DLD1 (cell line): ENCODE results near the gene SMURF1.
"Not testable (repeated sequence)": the region's sequence is repeated elsewhere in the genome, so short reads cannot be mapped to it uniquely, and the experiment has no call there.

Source experiments
- in situ Hi-C: cut with HindIII; loops from 2 replicates; pipeline ENCODE4 v1.10.0; 2017; ENCODE audit warnings: low sequenced_read_pairs

Gene SMURF1

GRCh38 chr7:99143853-99144672, at the start of gene SMURF1:
SMURF1 (minus strand) TSS chr7:99144108; CDS start chr7:99143780, 328 bp downstream.
- in situ Hi-C loops = no loop called here

DNA sequence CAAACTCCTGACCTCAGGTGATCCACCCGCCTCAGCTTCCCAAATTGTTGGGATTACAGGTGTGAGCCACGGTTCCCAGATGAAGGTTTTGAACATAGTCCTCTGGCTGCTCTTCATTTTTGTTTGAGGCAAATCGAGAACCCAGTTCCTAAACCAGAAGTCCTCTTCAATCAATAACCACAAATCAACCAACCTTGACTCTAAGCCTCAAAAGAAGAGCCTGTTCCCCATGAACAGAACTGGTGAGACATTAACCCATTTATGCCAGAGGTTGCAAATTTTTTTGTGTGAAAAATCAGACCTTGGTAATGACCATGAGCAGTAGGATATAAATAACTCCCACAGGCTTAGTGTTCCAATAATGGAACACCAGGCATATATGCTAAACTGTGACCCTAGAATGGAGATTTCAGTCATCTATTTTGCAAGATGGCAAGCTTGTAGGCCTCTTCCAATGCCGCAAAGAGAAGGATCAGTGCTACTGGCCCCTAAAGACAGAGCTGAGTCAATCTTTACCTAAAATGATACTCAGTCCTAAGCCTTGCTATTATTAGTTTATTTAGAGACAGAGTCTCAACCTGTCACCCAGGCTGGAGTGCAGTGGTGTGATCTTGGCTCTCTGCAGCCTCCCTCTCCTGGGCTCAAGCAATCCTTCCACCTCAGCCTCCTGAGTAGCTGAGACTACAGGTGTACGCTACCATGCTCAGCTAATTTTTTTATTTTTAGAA, 48.1 kb upstream of the SMURF1 start:
- in situ Hi-C loops = no loop called here

DNA sequence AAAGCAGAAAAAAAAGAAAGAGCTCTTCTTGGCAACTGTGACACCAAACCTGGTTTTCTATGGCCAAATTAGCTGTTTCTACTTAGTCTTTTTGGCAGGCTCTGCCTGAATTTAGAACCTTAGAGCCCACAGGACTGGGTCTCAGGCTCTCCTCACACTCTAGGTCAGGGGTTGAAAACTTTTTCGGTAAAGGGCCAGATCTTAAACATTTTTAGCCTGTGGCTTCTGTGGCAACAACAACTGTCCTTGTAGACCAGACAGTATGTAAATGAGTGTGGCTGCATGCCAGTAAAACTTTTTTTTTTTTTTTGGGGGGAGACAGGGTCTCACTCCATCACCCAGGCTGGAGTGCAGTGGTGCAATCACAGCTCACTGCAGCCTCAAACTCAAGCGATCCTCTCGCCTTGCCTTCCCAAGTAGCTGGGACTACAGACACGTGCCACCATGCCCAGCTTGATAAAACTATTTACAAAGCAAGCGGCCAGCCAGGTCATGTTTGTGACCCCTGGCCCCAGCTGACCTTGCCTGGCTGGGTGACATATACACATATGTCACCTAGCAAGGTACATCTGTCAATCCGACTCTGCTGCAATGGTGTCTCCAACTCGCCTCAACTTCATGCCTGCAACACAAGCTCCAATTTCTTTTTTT, 46.6 kb upstream of the SMURF1 start:
- in situ Hi-C loops = no loop called here

- in situ Hi-C loops = no loop called here
Observed at GRCh38 chr7:99189222-99189621, 45.3 kb upstream of the SMURF1 start.

GRCh38 chr7:99188221-99188620, 44.3 kb upstream of the SMURF1 start:
- in situ Hi-C loops = no loop called here

GRCh38 chr7:99184532-99185218, 40.8 kb upstream of the SMURF1 start:
- in situ Hi-C loops = no loop called here

DNA sequence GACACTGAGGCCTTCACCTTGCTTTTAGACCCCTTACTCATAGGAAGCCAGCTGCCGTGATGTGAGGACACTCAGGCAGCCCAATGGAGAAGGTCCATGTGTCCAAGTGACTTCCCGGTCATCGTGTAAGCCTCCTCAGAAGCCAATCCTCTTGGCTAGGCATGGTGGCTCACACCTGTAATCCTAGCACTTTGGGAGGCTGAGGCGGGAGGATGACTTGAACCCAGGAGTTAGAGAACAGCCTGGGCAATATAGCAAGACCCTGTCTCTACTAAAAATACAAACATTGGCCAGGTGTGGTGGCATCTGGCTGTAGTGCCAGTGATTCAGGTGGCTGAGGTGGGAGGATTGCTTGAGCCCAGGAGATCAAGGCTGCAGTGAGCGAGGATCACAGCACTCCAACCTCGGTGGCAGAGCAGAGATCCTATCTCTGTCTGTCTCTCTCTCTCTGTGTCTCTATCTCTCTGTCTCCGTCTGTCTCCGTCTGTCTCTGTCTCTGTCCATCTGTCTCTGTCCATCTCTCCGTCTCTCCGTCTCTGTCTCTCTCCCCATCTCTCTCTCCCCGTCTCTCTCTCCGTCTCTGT, 36.3 kb upstream of the SMURF1 start:
- in situ Hi-C loops = no loop called here

GRCh38 chr7:99177165-99177564, 33.3 kb upstream of the SMURF1 start:
- in situ Hi-C loops = no loop called here

DNA sequence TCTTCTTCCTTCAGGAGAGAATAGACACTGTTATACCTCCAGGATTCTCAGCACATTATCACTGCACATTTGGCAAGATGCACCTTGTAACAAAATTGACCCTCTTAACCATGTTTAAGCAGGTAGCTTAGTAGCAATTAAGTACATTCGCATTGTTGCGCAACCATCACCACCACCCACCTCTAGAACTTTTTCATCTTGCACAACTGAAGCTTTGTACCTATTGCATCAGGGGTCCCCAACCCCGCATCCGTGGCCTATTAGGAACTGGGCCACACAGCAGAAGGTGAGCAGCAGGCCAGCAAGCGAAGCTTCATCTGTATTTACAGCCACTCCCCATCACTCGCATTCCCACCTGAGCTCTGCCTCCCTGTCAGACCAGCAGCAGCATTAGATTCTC, 29.9 kb upstream of the SMURF1 start:
- in situ Hi-C loops = no loop called here

- in situ Hi-C loops = no loop called here
Observed at GRCh38 chr7:99171731-99172130, 27.8 kb upstream of the SMURF1 start.

- in situ Hi-C loops = no loop called here
Observed at GRCh38 chr7:99170730-99171074, 26.8 kb upstream of the SMURF1 start.

DNA sequence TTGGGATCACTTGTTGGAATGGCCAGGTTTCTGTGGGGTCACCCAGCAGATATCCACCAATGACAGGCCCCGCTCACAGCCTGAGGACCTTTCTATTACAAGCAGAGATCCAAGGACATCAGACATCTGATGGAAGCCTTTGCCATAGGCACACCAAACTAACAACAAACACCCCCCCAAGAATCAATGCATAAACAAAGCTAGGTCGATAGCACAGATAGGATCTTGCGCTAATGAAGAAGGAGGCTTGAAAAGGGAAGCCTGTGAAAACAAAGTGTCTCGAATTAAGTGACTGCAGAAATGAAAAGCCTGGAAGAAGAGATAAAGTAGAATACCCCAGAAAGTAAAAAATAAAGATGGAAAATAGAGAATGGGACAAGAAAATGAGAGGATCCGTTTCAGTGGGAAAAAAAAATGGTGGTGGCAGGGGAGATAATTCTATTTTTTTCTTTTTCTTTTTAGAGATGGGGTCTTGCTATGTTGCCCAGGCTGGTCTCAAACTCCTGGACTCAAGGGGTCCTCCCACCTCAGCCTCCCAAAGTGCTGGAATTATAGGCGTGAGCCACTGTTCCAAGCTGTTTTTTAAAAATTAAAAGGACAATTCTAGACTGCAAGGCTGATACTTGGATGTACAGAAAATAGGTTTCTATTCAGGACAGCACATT, 26.3 kb upstream of the SMURF1 start:
- in situ Hi-C loops = no loop called here

DNA sequence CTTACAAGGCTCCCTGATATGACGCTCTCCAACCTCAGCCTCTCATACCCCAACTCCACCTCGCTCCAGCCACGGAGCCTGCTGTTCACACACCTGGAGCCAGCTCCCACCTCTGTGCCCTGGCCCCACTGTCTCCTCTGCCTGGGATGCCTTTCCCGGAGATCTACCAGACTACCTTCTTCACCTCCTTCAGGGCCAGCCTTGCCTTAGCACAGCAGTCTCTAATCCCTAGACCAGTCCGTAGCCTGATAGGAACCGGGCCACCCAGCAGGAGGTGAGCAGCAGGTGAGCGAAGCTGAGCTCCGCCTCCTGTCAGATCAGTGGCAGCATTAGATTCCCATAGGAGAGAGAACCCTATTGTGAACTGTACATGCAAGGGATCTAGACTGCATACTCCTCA, 23.2 kb upstream of the SMURF1 start:
- in situ Hi-C loops = no loop called here

DNA sequence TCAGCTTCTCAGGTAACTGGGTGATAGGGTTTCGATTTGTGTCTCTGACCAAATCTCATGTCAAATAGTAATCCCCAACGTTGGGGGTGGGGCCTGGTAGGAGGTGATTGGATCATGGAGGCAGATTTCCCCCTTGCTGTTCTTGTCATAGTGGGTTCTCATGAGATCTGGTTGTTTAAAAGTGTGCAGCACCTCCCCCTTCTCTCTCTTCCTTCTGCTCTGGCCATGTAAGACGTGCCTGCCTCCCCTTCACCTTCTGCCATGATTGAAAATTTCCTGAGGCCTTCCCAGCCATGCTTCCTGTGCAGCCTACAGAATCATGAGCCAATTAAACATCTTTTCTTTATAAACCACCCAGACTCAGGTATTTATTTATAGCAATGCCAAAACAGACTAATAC, 21.9 kb upstream of the SMURF1 start:
- in situ Hi-C loops = no loop called here

DNA sequence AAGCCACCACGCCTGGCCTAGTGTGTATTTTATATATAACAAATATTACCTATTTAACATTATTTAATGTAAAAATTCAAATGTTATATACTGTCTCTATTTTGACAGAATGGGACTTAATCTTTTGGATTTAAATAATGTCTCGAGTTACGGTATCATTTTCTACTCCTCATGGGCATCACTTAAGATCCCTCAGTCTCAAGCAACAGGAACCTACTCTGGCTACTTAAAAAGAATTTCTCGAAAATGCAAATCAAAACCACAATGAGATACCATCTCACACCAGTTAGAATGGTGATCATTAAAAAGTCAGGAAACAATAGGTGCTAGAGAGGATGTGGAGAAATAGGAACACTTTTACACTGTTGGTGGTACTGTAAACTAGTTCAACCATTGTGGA, 19.8 kb upstream of the SMURF1 start:
- in situ Hi-C loops = not testable (repeated sequence)

GRCh38 chr7:99156649-99157048, 12.7 kb upstream of the SMURF1 start:
- in situ Hi-C loops = no loop called here

DNA sequence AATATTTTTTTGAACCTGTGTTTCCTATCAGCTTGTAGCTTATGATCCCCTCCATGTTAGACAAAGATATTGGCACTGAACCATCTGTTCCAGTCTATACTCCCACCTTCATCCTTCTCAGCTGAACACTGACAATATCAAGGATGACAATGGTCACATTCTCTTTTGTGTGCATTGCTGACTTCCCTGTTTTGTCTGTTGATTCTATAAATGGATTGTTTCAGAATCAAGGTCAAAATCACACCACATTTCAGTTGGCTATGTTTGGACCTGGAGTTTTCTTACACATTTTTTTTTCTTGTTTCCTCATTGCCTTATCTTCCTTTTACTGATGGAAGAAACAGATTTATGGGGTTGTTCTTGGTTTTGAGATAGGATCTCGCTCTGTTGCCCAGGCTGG, 11.3 kb upstream of the SMURF1 start:
- in situ Hi-C loops = no loop called here

DNA sequence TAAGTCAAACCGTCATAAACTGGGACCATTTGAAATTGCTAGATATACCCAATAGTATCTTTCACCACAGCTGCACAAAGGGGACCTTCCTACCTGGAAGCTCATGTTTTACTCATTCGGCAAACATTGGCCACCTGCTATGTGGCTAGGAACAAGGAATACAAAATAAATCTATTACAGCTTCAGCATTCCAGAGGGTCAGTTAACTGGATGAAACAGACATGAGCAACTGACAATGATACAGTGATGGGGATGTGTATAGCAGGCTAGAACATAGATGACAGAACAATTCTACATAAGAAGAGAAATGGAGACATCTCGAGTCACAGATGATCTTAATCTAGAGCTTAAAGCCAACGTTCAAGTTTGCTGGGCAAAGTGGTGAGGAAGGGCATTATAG, 3.1 kb upstream of the SMURF1 start:
- in situ Hi-C loops = no loop called here

DNA sequence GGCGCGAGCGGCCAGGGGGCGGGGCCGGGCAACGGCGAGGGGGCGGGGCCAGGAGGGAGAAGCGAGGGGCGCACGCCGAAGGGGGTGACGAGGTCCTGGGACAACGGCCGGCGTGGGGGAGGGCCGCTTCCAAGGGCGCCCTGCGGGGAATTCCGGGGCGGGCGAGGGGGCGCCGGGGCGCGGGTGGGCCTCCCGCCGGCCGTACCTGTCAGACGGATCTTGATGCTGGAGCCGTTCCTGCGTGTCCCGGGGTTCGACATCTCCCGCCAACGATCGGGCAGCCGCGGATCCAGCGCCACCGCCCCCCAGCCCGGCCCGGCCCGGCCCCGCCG, 421 bp downstream of the SMURF1 start:
- in situ Hi-C loops = no loop called here

DNA sequence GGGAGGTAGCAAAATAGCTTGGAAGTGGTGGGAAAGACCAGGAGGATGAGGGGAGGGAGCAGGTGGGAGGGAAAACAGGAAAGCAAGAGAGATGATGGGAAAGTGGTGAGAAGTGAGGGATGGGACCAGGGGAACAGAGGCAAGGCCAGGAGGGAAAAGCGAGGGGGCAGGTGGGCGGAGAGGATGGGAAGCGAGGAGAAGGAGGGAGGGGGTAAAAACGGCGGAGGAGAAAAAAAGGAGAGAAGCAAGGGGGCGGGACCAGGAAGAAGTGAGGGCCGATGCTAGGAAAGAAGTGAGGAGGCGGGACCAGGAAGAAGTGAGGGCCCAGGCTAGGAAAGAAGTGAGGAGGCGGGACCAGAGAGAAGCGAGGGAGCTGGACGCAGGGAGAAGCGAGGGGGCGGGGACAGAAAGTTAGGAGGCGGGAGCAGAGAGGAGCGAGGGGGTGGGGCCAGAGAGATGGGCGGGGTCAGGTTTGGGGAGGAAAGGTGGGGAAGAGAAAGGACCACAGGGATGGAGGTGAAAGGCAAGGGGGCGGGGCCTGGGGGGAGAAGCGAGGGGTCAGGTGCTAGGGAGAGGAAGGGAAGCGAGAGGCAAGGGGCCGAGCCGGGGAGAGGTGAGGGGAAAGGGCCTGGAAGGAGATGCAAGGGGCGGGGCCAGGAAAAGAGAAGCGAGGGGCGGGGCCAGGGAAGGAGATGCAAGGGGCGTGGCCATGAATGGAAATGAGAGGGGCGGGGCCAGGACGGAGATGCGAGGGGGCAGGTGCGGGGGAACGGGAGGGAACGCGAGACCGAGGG, 984 bp downstream of the SMURF1 start:
- in situ Hi-C loops = no loop called here
